ENCODE measurements around the gene CAST. TPM values are rescaled to one million over a fixed set of nuclear protein-coding genes. Genes with fewer than 3 reads are reported as not detected.

CAST gene
- polyA plus RNA-seq, 4 donors = 96.7 to 228 (median 143) TPM

DNA sequence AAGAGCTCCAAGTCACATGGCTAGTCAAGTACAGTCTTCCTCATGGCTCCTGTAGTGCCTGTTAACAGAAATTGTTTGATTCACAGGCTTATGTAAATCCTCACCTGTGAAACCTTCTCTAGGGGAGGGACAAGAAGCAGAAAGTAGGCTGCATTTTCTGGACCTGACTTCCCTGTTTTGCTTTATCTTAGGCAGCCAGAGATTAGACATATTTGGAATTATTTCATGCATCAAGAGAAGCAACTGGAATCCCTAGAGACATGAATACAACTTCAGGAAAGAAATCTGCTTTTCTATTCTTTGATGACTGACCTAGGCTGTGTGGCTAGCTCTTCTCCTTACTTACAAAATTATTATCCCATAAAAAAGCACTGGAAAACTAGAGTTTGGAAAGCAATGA is 52.3 kb downstream of the CAST start:
- Histone ChIP-seq H3K27ac (ENCODE audit: low read depth in 1 of 3, low read length in 2 of 3) (peak overlapping the region; percentile 25 to 96 (median 86)), H3K27me3 (ENCODE audit: control insufficient read depth in 3 of 3, insufficient read depth in 3 of 3, low read length in 3 of 3) (no peaks in the 10 kb centered on the region), H3K9me3 (ENCODE audit: control insufficient read depth in 2 of 2, insufficient read depth in 1 of 2, low read depth in 1 of 2, low read length in 1 of 2) (no peaks in the 10 kb centered on the region), H3K4me3 (ENCODE audit: low read depth in 1 of 3, low read length in 3 of 3) (no peak overlapping the region), H3K4me1 (ENCODE audit: control insufficient read depth in 3 of 3, insufficient read depth in 2 of 3, low read depth in 1 of 3, low read length in 2 of 3) (peaks cover 9 to 49% (median 27%) of the 10 kb centered on the region in 3 donors), H3K36me3 (ENCODE audit: control insufficient read depth in 3 of 3, insufficient read depth in 2 of 3, low read depth in 1 of 3, low read length in 3 of 3) (peaks cover 0 to 10% (median 3%) of the 10 kb centered on the region in 3 donors)
- DNase-seq (peak; percentile 64 to 71), FAIRE-seq (no peak)

DNA sequence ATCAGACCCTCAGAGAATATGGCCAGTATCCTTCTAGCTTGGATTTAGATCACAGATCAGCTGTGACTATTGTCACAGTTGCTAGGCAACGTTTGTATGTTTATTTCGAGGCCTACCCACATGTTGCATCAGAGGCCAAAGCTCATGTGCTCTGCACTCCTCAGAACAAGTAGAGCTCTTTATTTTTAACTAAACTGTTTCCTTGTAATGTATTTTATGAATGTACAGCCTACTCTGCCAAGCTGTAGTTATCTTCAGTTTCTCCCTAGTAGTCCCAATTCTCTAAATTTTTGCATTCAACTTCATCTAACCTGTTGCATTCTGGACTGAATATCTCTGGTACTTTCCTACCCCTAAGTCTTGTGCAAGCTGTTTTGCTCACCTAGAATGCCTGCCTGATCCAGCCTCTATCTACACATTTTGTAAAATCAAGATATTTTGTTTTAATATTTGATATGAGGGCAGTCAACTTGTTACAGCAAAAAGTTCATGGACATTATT is 52.8 kb downstream of the CAST start:
- FAIRE-seq = no peak
- peaks cover 0 to 13% (median 3%) of the 10 kb centered on the region in 3 donors for H3K36me3 ChIP-seq (ENCODE audit: control insufficient read depth in 3 of 3, insufficient read depth in 2 of 3, low read depth in 1 of 3, low read length in 3 of 3)
- no peak overlapping the region for H3K4me3 ChIP-seq (ENCODE audit: low read depth in 1 of 3, low read length in 3 of 3)
- H3K9me3 ChIP-seq (ENCODE audit: control insufficient read depth in 2 of 2, insufficient read depth in 1 of 2, low read depth in 1 of 2, low read length in 1 of 2) = no peaks in the 10 kb centered on the region
- H3K27me3 ChIP-seq (ENCODE audit: control insufficient read depth in 3 of 3, insufficient read depth in 3 of 3, low read length in 3 of 3) = no peaks in the 10 kb centered on the region
- peak; percentile 96 to 97 for DNase-seq
- H3K27ac ChIP-seq (ENCODE audit: low read depth in 1 of 3, low read length in 2 of 3) = peak overlapping the region; percentile 66 to 96 (median 86)
- WGBS, 3 donors = 5 to 12% (median 12%) methylated on average over 2 of the region's 2 CpGs
- peaks cover 7 to 49% (median 27%) of the 10 kb centered on the region in 3 donors for H3K4me1 ChIP-seq (ENCODE audit: control insufficient read depth in 3 of 3, insufficient read depth in 2 of 3, low read depth in 1 of 3, low read length in 2 of 3)

DNA sequence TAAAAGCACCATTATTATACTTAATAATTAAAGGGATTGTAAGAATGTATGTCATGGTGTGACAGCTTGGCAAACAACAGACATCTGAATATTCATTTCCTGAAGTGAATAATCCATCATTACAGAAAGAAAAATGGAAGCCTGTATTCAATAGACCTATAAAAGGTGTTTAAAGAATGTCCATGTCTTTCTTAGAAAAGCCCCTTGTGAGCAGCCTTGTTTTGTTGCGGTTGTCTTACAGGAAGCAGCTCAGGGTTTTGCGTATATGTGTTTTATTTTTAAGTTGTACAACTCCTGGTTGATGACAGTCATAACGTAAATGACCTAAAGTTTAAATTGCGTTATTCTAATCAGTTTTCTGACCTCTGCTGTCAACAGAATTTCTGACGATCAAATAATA is 53.8 kb downstream of the CAST start:
- DNase-seq = peak in 1 of 2 donors; percentile 28
- WGBS, 3 donors = 53 to 67% (median 60%) methylated on average over 5 of the region's 5 CpGs
- Histone ChIP-seq H3K27ac (ENCODE audit: low read depth in 1 of 3, low read length in 2 of 3) (peak overlapping the region in 1 of 3 donors; percentile 86), H3K9me3 (ENCODE audit: control insufficient read depth in 2 of 2, insufficient read depth in 1 of 2, low read depth in 1 of 2, low read length in 1 of 2) (no peaks in the 10 kb centered on the region), H3K36me3 (ENCODE audit: control insufficient read depth in 3 of 3, insufficient read depth in 2 of 3, low read depth in 1 of 3, low read length in 3 of 3) (peaks cover 0 to 13% (median 3%) of the 10 kb centered on the region in 3 donors), H3K27me3 (ENCODE audit: control insufficient read depth in 3 of 3, insufficient read depth in 3 of 3, low read length in 3 of 3) (no peaks in the 10 kb centered on the region), H3K4me1 (ENCODE audit: control insufficient read depth in 3 of 3, insufficient read depth in 2 of 3, low read depth in 1 of 3, low read length in 2 of 3) (peaks cover 9 to 49% (median 27%) of the 10 kb centered on the region in 3 donors), H3K4me3 (ENCODE audit: low read depth in 1 of 3, low read length in 3 of 3) (no peak overlapping the region)
- FAIRE-seq = no peak

DNA sequence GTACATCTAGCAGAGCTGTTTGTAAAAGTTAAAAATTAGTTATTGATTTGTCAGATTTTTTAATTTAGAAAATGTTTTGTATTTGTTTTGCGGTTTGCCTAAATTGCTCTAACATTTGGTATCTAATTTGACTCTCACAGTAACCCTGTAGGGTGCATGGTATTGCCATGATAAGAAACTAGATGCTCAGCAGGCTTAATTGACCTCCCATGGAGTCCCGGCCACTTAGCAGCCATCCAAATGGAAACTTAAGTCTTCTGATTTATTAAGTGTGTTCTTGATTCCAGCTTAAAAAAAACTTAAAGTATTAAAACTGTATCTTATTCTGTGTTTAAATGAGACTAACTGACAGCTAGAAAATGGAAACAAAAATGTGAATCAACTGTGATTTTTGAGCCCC is 54.5 kb downstream of the CAST start:
- Histone ChIP-seq H3K9me3 (ENCODE audit: control insufficient read depth in 2 of 2, insufficient read depth in 1 of 2, low read depth in 1 of 2, low read length in 1 of 2) (no peaks in the 10 kb centered on the region), H3K4me1 (ENCODE audit: control insufficient read depth in 3 of 3, insufficient read depth in 2 of 3, low read depth in 1 of 3, low read length in 2 of 3) (peaks cover 9 to 49% (median 30%) of the 10 kb centered on the region in 3 donors), H3K4me3 (ENCODE audit: low read depth in 1 of 3, low read length in 3 of 3) (no peak overlapping the region), H3K27ac (ENCODE audit: low read depth in 1 of 3, low read length in 2 of 3) (peak overlapping the region in 2 of 3 donors; percentile 55 to 86), H3K27me3 (ENCODE audit: control insufficient read depth in 3 of 3, insufficient read depth in 3 of 3, low read length in 3 of 3) (no peaks in the 10 kb centered on the region), H3K36me3 (ENCODE audit: control insufficient read depth in 3 of 3, insufficient read depth in 2 of 3, low read depth in 1 of 3, low read length in 3 of 3) (peaks cover 0 to 13% (median 3%) of the 10 kb centered on the region in 3 donors)
- DNase-seq = no peak
- FAIRE-seq = no peak
- WGBS, 3 donors = 23 to 35% (median 24%) methylated on average over 2 of the region's 2 CpGs

DNA sequence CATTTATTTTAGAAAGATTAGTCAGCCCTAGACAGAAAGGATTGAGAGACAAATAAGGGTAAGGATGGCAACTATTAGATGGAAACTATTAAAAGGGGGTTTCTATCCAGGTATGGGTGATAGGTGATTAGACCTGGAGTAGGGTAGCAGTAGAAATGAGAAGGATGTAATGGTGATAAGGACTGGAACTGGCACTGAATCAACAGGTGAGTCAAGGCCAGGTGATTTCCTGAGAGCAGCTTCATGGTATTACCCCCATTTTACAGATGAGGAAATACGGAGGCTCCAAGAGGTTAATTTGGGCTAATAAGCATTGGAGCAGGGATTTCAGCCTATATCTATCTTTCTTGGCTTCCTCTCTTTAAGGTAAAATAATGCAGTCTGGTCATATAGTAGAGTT is 55.7 kb downstream of the CAST start:
- Histone ChIP-seq H3K9me3 (ENCODE audit: control insufficient read depth in 2 of 2, insufficient read depth in 1 of 2, low read depth in 1 of 2, low read length in 1 of 2) (no peaks in the 10 kb centered on the region), H3K27ac (ENCODE audit: low read depth in 1 of 3, low read length in 2 of 3) (peak overlapping the region in 1 of 3 donors; percentile 63), H3K4me1 (ENCODE audit: control insufficient read depth in 3 of 3, insufficient read depth in 2 of 3, low read depth in 1 of 3, low read length in 2 of 3) (peaks cover 10 to 44% (median 29%) of the 10 kb centered on the region in 3 donors), H3K36me3 (ENCODE audit: control insufficient read depth in 3 of 3, insufficient read depth in 2 of 3, low read depth in 1 of 3, low read length in 3 of 3) (peaks cover 0 to 14% (median 0%) of the 10 kb centered on the region in 3 donors), H3K27me3 (ENCODE audit: control insufficient read depth in 3 of 3, insufficient read depth in 3 of 3, low read length in 3 of 3) (no peaks in the 10 kb centered on the region), H3K4me3 (ENCODE audit: low read depth in 1 of 3, low read length in 3 of 3) (no peak overlapping the region)
- FAIRE-seq = no peak
- no peak for DNase-seq
- 52 to 90% (median 61%) methylated on average over 1 of the region's 1 CpG for WGBS, 3 donors

DNA sequence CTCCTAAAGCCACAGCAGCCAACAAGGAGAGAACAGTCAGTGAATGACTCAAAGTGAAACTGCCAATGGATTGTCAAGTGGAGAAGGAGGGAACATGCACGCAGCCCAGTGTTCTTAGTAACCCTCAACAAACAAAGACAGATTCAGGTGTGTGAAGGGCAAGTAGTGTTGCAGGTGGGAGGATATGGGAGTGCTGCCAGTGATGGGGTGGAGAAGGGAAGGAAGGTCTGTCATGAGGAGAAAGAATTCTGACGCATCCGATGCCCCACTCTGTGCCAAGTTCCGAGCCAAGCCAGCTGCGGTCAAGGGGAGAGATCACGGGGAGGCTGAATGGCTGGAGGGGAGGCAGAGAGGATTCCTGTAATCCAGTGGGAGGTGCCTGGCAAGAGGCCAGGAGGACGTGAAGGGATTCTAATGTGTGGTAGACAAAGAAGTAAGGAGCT is 56.5 kb downstream of the CAST start:
- no peaks in the 10 kb centered on the region for H3K9me3 ChIP-seq (ENCODE audit: control insufficient read depth in 2 of 2, insufficient read depth in 1 of 2, low read depth in 1 of 2, low read length in 1 of 2)
- WGBS, 3 donors = 38 to 44% (median 43%) methylated on average over 7 of the region's 7 CpGs
- FAIRE-seq (no peak), DNase-seq (peak; percentile 55 to 74)
- H3K27me3 ChIP-seq (ENCODE audit: control insufficient read depth in 3 of 3, insufficient read depth in 3 of 3, low read length in 3 of 3) = no peaks in the 10 kb centered on the region
- H3K36me3 ChIP-seq (ENCODE audit: control insufficient read depth in 3 of 3, insufficient read depth in 2 of 3, low read depth in 1 of 3, low read length in 3 of 3) = peaks cover 0 to 13% (median 0%) of the 10 kb centered on the region in 3 donors
- H3K4me3 ChIP-seq (ENCODE audit: low read depth in 1 of 3, low read length in 3 of 3) = no peak overlapping the region
- peak overlapping the region in 2 of 3 donors; percentile 5 to 63 for H3K27ac ChIP-seq (ENCODE audit: low read depth in 1 of 3, low read length in 2 of 3)
- H3K4me1 ChIP-seq (ENCODE audit: control insufficient read depth in 3 of 3, insufficient read depth in 2 of 3, low read depth in 1 of 3, low read length in 2 of 3) = peaks cover 10 to 42% (median 29%) of the 10 kb centered on the region in 3 donors

DNA sequence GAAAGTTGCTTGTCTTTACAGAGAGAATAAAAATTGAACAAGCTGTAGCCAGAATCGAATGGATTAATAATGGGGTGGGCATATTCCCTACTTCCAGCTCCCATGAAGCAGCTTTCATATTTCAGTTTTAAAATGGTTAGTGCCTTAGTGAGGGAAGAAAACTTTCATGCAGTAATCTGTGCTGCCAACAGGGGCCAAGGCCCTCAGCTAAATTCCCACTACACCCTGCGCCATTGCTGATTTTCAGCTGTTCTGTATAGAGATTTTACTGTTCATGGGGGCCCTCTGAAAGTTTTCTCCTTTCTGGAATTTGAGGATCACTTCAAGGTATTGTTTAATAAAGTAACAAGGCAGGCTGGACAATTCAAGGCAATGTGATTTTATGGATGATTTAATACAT is 58.2 kb downstream of the CAST start:
- peaks cover 0 to 22% (median 0%) of the 10 kb centered on the region in 3 donors for H3K36me3 ChIP-seq (ENCODE audit: control insufficient read depth in 3 of 3, insufficient read depth in 2 of 3, low read depth in 1 of 3, low read length in 3 of 3)
- FAIRE-seq (no peak), DNase-seq (no peak)
- no peak overlapping the region for H3K4me3 ChIP-seq (ENCODE audit: low read depth in 1 of 3, low read length in 3 of 3)
- H3K27me3 ChIP-seq (ENCODE audit: control insufficient read depth in 3 of 3, insufficient read depth in 3 of 3, low read length in 3 of 3) = no peaks in the 10 kb centered on the region
- no peaks in the 10 kb centered on the region for H3K9me3 ChIP-seq (ENCODE audit: control insufficient read depth in 2 of 2, insufficient read depth in 1 of 2, low read depth in 1 of 2, low read length in 1 of 2)
- H3K27ac ChIP-seq (ENCODE audit: low read depth in 1 of 3, low read length in 2 of 3) = no peak overlapping the region
- WGBS, 3 donors = 92 to 97% (median 94%) methylated on average over 2 of the region's 2 CpGs
- peaks cover 10 to 26% (median 24%) of the 10 kb centered on the region in 3 donors for H3K4me1 ChIP-seq (ENCODE audit: control insufficient read depth in 3 of 3, insufficient read depth in 2 of 3, low read depth in 1 of 3, low read length in 2 of 3)

DNA sequence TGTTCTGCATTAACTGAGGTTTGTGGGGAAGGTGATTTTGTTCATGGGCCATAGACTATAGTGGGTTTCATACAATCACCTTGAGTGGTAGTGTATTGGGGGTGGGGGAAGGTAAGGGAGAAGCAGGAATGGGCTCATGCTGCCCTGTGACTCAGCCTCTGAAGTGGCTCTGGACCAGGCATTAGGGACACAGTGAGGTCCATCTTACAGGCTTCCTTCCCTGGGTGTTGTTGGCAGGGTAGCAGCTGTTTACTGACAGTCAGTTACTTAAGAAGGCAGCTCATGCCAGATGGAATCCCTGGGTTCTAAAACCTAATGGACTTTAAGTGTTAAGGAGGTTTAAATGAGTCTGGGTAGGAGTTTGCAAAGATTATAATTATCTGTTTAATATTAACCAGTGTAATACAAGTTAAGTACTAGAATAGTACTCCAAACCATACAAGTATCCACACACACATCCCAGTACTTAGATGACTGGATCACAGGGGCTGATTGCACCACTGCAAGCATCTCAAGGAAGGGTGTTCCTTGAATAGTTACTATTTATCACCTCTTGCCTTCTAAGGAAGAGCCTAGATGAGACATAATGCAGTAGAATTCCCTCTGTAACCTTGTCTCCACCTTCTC is 59.3 kb downstream of the CAST start:
- Histone ChIP-seq H3K27me3 (ENCODE audit: control insufficient read depth in 3 of 3, insufficient read depth in 3 of 3, low read length in 3 of 3) (no peaks in the 10 kb centered on the region), H3K36me3 (ENCODE audit: control insufficient read depth in 3 of 3, insufficient read depth in 2 of 3, low read depth in 1 of 3, low read length in 3 of 3) (peaks cover 0 to 22% (median 0%) of the 10 kb centered on the region in 3 donors), H3K4me1 (ENCODE audit: control insufficient read depth in 3 of 3, insufficient read depth in 2 of 3, low read depth in 1 of 3, low read length in 2 of 3) (peaks cover 9 to 17% (median 17%) of the 10 kb centered on the region in 3 donors), H3K9me3 (ENCODE audit: control insufficient read depth in 2 of 2, insufficient read depth in 1 of 2, low read depth in 1 of 2, low read length in 1 of 2) (no peaks in the 10 kb centered on the region), H3K4me3 (ENCODE audit: low read depth in 1 of 3, low read length in 3 of 3) (no peak overlapping the region), H3K27ac (ENCODE audit: low read depth in 1 of 3, low read length in 2 of 3) (peak overlapping the region in 1 of 3 donors; percentile 32)
- FAIRE-seq (no peak), DNase-seq (peak; percentile 34 to 36)

All from small intestine (tissue), 7 donors.